GM19372 (cell line): ENCODE measurements around the gene ANKAR.
"Not testable (repeated sequence)": the region's sequence is repeated elsewhere in the genome, so short reads cannot be mapped to it uniquely, and the experiment has no call there.

Experiments used
- ATAC-seq: cut with Tn5 transposase; IDR thresholded peaks from one replicate; pipeline ENCODE4 v1.9.1; 2021; ENCODE audit warnings: mild to moderate bottlenecking, low read depth, moderate library complexity; ENCODE audit not compliant: unreplicated experiment

ANKAR gene

GRCh38 chr2:189674374-189675112 lies at the start of gene ANKAR:
Gene ANKAR (plus strand): TSS chr2:189674670. CDS start chr2:189676491, 1,821 bp downstream.
- peak; percentile 97 for ATAC-seq

GRCh38 chr2:189625636-189626035 lies 48.8 kb upstream of the ANKAR start:
- ATAC-seq = no peak

- ATAC-seq = no peak
Measured at GRCh38 chr2:189627789-189628188, 46.7 kb upstream of the ANKAR start.

GRCh38 chr2:189628817-189629530 lies 45.5 kb upstream of the ANKAR start:
- ATAC-seq = no peak

- ATAC-seq = no peak
Measured at GRCh38 chr2:189629531-189630453, 44.7 kb upstream of the ANKAR start.

GRCh38 chr2:189631849-189632248 lies 42.6 kb upstream of the ANKAR start:
- ATAC-seq = no peak

GRCh38 chr2:189633392-189633811 lies 41.1 kb upstream of the ANKAR start:
- no peak for ATAC-seq

- no peak for ATAC-seq
Measured at GRCh38 chr2:189635353-189635752, 39.1 kb upstream of the ANKAR start.

GRCh38 chr2:189638301-189639006 lies 36.0 kb upstream of the ANKAR start:
- ATAC-seq = no peak

- no peak for ATAC-seq
Measured at GRCh38 chr2:189639007-189639609, 35.4 kb upstream of the ANKAR start.

GRCh38 chr2:189641002-189641401 lies 33.5 kb upstream of the ANKAR start:
- ATAC-seq = no peak

GRCh38 chr2:189641590-189641989 lies 32.9 kb upstream of the ANKAR start:
- no peak for ATAC-seq

- ATAC-seq = no peak
Measured at GRCh38 chr2:189646521-189646920, 27.9 kb upstream of the ANKAR start.

GRCh38 chr2:189648846-189649509 lies 25.5 kb upstream of the ANKAR start:
- ATAC-seq = no peak

- no peak for ATAC-seq
Measured at GRCh38 chr2:189651284-189651683, 23.2 kb upstream of the ANKAR start.

GRCh38 chr2:189653464-189653863 lies 21.0 kb upstream of the ANKAR start:
- not testable (repeated sequence) for ATAC-seq

- no peak for ATAC-seq
Measured at GRCh38 chr2:189654641-189655040, 19.8 kb upstream of the ANKAR start.

- peak; percentile 28 for ATAC-seq
Measured at GRCh38 chr2:189657867-189658266, 16.6 kb upstream of the ANKAR start.
